ENCODE data around the gene CDHR3.

DNA sequence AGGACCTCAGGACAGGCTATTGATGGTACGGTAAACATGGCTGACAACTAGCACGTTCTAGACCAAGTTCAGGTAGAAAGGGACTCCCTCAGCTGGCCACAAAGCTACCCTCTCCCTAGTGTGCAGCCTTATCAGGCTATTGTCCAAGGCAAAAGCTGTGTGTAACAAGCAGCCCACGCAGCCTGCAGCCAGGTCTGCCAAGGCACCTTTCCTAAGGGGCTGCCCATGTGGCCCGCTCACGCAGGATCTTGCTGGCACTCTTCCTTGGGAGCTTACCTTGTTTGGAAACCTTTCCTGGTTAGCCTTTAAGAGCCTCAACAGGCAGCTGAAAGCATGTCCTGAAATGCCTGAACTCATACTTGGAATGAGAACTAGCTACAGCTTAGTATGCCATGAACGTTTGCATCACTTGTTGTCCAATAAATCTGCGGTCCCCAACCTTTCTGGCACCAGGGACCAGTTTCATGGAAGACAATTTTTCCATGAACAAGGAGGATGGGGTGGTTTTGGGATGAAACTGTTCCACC, 97.4 kb downstream of the CDHR3 start:
- no peak for TF ChIP-seq POLR2AphosphoS5 (IDR thresholded peaks at IDR 0.05)
- TF ChIP-seq, protein P1, sequence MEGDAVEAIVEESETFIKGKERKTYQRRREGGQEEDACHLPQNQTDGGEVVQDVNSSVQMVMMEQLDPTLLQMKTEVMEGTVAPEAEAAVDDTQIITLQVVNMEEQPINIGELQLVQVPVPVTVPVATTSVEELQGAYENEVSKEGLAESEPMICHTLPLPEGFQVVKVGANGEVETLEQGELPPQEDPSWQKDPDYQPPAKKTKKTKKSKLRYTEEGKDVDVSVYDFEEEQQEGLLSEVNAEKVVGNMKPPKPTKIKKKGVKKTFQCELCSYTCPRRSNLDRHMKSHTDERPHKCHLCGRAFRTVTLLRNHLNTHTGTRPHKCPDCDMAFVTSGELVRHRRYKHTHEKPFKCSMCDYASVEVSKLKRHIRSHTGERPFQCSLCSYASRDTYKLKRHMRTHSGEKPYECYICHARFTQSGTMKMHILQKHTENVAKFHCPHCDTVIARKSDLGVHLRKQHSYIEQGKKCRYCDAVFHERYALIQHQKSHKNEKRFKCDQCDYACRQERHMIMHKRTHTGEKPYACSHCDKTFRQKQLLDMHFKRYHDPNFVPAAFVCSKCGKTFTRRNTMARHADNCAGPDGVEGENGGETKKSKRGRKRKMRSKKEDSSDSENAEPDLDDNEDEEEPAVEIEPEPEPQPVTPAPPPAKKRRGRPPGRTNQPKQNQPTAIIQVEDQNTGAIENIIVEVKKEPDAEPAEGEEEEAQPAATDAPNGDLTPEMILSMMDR (IDR thresholded peaks at IDR 0.05; ENCODE audit: poor library complexity, severe bottlenecking), result no peak
